ENCODE results near the gene SH3BP4.

DNA sequence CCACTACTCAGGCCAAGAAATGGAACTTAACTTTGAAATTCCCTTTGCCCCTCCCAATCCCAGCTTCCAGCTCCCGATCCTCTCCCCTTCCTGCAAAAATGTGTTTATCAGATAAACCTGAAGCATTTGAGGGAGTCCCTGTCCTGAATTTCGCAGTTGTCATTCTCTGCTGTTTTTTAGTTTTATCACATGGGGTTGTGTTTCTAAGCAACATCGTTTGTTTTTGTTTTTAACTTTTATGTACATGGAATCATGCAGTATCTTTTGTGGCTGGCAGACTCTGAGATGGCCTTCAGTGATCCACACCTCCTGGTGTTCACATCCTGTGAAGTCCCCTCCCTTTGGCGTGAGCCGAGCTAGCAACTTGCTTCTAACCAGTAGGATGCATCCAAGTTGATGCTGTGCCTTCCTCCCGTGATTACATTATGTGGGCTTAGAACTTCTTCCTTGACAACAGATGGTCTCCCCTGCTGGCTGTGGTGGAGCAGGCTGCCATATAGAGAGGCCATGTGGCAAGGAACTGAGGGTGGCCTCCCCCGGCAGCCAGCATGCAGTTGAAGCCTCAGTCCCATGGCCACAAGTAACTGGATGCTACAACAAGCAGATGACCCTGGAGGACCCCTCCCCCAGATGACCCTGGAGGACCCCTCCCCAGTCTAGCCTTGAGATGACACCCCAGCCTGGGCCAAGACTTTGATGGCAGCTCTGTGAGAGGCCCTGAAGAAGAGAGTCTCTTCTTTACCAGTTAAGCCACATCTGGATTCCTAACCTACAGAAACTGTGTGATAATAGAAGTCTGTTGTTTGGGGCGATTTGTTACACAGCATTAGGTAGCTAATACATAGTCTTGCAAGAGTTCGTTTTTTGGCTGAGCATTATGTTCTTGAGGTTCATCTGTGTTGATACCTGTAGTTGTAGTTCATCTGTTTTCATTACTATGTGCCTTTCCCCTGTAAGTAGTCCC lies 27.7 kb downstream of the SH3BP4 start:
- TF ChIP-seq, protein P1, sequence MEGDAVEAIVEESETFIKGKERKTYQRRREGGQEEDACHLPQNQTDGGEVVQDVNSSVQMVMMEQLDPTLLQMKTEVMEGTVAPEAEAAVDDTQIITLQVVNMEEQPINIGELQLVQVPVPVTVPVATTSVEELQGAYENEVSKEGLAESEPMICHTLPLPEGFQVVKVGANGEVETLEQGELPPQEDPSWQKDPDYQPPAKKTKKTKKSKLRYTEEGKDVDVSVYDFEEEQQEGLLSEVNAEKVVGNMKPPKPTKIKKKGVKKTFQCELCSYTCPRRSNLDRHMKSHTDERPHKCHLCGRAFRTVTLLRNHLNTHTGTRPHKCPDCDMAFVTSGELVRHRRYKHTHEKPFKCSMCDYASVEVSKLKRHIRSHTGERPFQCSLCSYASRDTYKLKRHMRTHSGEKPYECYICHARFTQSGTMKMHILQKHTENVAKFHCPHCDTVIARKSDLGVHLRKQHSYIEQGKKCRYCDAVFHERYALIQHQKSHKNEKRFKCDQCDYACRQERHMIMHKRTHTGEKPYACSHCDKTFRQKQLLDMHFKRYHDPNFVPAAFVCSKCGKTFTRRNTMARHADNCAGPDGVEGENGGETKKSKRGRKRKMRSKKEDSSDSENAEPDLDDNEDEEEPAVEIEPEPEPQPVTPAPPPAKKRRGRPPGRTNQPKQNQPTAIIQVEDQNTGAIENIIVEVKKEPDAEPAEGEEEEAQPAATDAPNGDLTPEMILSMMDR (IDR thresholded peaks at IDR 0.05), result no peak
- TF ChIP-seq POLR2A (IDR thresholded peaks at IDR 0.05), result no peak

All from Peyer's patch (tissue), 4 donors.